Ovary (tissue), 9 donors: ENCODE measurements around the gene CIB1. TPM values are rescaled to one million over a fixed set of nuclear protein-coding genes. Genes with fewer than 3 reads are reported as not detected.

ENCODE experiments used
- DNase-seq, 5 donors: peaks; one replicate each; pipeline ENCODE4 v3.0.0-alpha.2; 2019 to 2020
- H3K27ac ChIP-seq, 2 donors: fragments of 200-600 bp; one replicate each; pipeline versions ENCODE4 v1.5.1 to v1.8.0; 2019 to 2022
- H3K27me3 ChIP-seq: fragments of 200-600 bp; one replicate; pipeline ENCODE4 v1.8.0; 2022
- H3K36me3 ChIP-seq: fragments of 200-600 bp; sonication (generic); one replicate; pipeline ENCODE4 v1.5.1; 2019
- H3K4me1 ChIP-seq: one replicate; pipeline ENCODE4 v1.8.1; 2013; ENCODE audit warnings: mild to moderate bottlenecking, moderate library complexity; ENCODE audit not compliant: insufficient read depth
- H3K4me3 ChIP-seq: fragments of 200-600 bp; sonication (generic); one replicate; pipeline ENCODE4 v1.5.1; 2017
- H3K9me3 ChIP-seq, 2 donors: fragments of 200-600 bp in 1 of 2; sonication (generic) in 1 of 2; one replicate each; pipeline versions ENCODE4 v1.5.1 to v1.8.1; 2013 to 2019; ENCODE audit warnings: mild to moderate bottlenecking in 1 of 2, moderate library complexity in 1 of 2
- EP300 ChIP-seq: sonication (generic); formaldehyde crosslinking; IDR thresholded peaks from one replicate; pipeline ENCODE4 v1.6.1; 2017; ENCODE audit warnings: antibody characterized with exemption
- POLR2A ChIP-seq: fragments of 450-650 bp; IDR thresholded peaks from one replicate; pipeline ENCODE4 v1.6.1; 2017; ENCODE audit warnings: antibody characterized with exemption, mild to moderate bottlenecking, moderate library complexity
- WGBS, 3 donors: extraction: QIAGEN DNeasy Blood & Tissue Kit in 1 of 3; methylation state at CpG; one replicate each; pipeline versions ENCODE4 v1.1.5 to v1.1.7; 2013 to 2017; 5-methylcytosine and 5-hydroxymethylcytosine counted together
- intact Hi-C, 4 donors: fragments of 100-400 bp; cut with DNase I; formaldehyde crosslinking; loops; one replicate each; pipeline versions ENCODE4 v1.11.0 to v1.15.1; 2022 to 2023
- polyA plus RNA-seq, 2 donors: library from polyadenylated mRNA; stranded (reverse); fragments of 200-250 nt in 1 of 2; fragments of 350-450 nt in 1 of 2; fragmentation: Illumina TruSeq in 1 of 2; extraction: RNeasy Lipid Tissue Mini Kit (QIAGEN cat#74804) in 1 of 2; gene quantifications; one replicate each; pipeline ENCODE4 v1.2.3, GENCODE V29; 2013 to 2014
- total RNA-seq, 7 donors: library from RNA; depleted of rRNA in 2 of 7; stranded (reverse); fragments of >200 nt in 2 of 7; fragmentation: NEBNext Ultra II Directional in 3 of 7; extraction: Animal tissue kit (Norgen Biotek cat#: 25700) in 3 of 7; gene quantifications; one replicate each; pipeline versions ENCODE4 v1.1.0 to v1.2.4, GENCODE V29; 2016 to 2023
- TF ChIP-seq, protein P1 (sequence below), 3 donors: fragments of 450-650 bp in 2 of 3; fragments of 200-600 bp in 1 of 3; IDR thresholded peaks; one replicate each; pipeline versions ENCODE4 v1.5.1 to v1.8.0; 2016 to 2022; ENCODE audit warnings: antibody characterized with exemption in 3 of 3, mild to moderate bottlenecking in 1 of 3
- donor health status: DM: no; HTN: no; CAD: no; lungs with moderate emphysema.
- donor health status: DM: no; HTN: no; CAD: no.
- donor health status: Bipolar disorder and iron deficiency.
- donor health status: DM: yes; HTN: yes; CAD: no.
- donor health status: DM: no; HTN: no; CAD: no.
- donor health status: DM: yes; HTN: yes; CAD: no.

CIB1 gene
- total and polyA plus RNA-seq, 9 donors: 18.5 to 68.8 (median 45.0) TPM

DNA sequence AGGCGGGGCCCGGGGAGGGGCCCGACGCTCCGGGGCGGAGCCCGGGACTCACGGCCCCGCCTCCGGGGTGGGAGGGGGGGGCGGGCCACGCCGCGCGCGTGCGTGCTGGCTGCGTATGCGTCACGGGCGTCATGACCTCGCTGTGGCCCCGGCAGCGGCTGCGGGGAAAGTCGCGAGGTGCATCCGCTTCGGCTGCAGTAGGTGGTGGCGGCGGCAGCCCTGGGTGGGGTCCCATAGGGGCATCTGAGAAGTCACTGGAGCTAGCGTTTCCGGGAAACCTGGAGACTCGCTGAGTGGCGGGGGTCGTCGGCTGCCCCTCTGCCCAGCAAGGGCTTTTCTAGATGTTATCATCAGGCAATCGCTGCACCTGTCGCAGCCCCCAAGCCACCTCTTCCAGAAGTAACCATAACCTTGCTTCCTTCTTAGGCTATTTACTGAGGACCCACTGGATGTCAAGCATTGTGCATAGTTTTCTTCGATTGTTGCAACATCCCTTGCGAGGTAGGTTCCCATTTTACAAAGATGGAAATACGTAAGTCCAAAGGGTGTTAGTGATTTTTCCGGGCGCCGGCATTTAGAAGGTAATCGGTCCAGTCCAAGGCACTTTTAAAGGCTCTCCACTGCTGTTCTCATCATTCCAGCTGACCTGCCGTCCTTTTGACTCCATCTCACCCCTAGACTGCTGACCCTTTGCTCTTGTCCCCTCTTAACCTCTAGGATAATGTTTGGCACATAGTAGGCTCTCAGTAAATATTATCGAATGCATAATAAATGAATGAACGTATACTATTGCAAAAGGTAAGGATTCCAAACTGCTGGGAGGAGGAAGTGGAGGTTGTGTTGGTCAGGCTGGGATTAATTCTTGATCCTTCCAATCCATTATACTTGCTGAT is 601 bp upstream of the CIB1 start, which contains the start of gene GDPGP1:
GDPGP1 (plus strand) TSS at position 114 of the 893 bp plus-strand sequence. CDS start 6,700 bp downstream, outside the sequence.
- DNase-seq: no peak
- intact Hi-C loops: loop anchor here in 1 of 4 donors (5.0 kb wide), 1 partner anchor 72 kb away; no protein-coding TSS in a partner anchor
- WGBS, 3 donors: 3 to 9% (median 4%) methylated on average over 28 to 49 of the region's 49 CpGs
- Histone ChIP-seq H3K27ac (peak within 1 kb of the TSS; percentile 74 to 77), H3K36me3 (no peaks in the 10 kb centered on the region), H3K9me3 (no peaks in the 10 kb centered on the region), H3K4me3 (peak within 1 kb of the TSS; percentile 78), H3K27me3 (no peaks in the 10 kb centered on the region), H3K4me1 (peaks cover 4% of the 10 kb centered on the region)
- TF ChIP-seq, protein P1, sequence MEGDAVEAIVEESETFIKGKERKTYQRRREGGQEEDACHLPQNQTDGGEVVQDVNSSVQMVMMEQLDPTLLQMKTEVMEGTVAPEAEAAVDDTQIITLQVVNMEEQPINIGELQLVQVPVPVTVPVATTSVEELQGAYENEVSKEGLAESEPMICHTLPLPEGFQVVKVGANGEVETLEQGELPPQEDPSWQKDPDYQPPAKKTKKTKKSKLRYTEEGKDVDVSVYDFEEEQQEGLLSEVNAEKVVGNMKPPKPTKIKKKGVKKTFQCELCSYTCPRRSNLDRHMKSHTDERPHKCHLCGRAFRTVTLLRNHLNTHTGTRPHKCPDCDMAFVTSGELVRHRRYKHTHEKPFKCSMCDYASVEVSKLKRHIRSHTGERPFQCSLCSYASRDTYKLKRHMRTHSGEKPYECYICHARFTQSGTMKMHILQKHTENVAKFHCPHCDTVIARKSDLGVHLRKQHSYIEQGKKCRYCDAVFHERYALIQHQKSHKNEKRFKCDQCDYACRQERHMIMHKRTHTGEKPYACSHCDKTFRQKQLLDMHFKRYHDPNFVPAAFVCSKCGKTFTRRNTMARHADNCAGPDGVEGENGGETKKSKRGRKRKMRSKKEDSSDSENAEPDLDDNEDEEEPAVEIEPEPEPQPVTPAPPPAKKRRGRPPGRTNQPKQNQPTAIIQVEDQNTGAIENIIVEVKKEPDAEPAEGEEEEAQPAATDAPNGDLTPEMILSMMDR (IDR thresholded peaks at IDR 0.05): no peak
- peak; percentile 34 for TF ChIP-seq POLR2A

DNA sequence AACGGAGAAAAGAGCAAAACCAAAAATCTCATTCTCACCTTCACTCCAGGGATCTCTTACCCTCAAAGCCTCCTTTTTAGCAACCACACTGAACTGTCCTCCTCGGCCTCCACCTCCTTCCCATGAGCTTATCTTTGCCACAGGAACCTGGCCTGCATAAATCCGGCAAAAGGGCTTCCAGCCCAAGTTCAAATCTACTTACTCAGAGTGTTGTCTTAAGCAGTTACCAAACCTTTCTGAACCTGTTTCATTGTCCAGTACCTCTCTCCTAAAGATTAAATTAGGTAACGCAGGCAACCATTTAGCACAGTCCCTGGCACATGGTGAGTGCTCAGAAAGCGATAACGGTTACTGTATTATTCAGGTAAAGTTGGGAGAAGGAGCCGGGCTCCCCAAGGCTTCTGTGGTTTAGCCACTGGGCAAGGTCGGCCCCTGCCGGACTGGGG is 777 bp downstream of the CIB1 start:
- 10 to 11% (median 11%) methylated on average over 9 of the region's 9 CpGs for WGBS, 3 donors
- peak overlapping the region; percentile 47 to 77 for H3K27ac ChIP-seq
- no peaks in the 10 kb centered on the region for H3K9me3 ChIP-seq
- intact Hi-C loops: loop anchor here in 1 of 4 donors (5.0 kb wide), 1 partner anchor 71 kb away; no protein-coding TSS in a partner anchor
- H3K4me3 ChIP-seq: peak overlapping the region; percentile 66
- peaks cover 4% of the 10 kb centered on the region for H3K4me1 ChIP-seq
- no peaks in the 10 kb centered on the region for H3K27me3 ChIP-seq
- no peak for TF ChIP-seq EP300
- TF ChIP-seq, protein P1 (IDR thresholded peaks at IDR 0.05): peak in 2 of 3 donors; percentile 15 to 51
- DNase-seq: no peak
- no peaks in the 10 kb centered on the region for H3K36me3 ChIP-seq

DNA sequence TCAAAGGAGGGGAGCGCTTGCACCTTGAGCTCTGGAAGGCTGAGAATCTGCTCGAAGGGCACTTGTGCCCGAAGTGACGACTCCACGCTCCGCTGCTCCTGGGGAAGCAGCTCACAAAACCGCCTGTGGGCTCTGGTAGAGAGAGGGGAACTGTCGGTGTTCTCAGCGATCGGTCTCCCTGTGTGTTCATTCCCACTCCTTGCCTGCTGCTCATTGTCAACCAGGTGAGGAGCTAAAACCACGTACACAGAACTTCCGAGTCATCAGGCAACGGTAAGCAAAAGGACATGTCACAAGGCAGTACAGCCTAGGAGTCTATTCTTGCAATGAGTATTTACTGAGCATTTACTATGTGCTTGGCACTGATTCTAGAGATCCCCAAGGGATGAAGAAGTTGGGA is 1.5 kb downstream of the CIB1 start:
- TF ChIP-seq, protein P1 (IDR thresholded peaks at IDR 0.05): no peak
- no peak for TF ChIP-seq EP300
- TF ChIP-seq POLR2A: no peak
- no peak for DNase-seq
- WGBS, 3 donors: 85 to 91% (median 87%) methylated on average over 13 of the region's 13 CpGs
- Histone ChIP-seq H3K4me1 (peaks cover 4% of the 10 kb centered on the region), H3K4me3 (no peak overlapping the region), H3K27me3 (no peaks in the 10 kb centered on the region), H3K27ac (no peak overlapping the region), H3K9me3 (no peaks in the 10 kb centered on the region), H3K36me3 (no peaks in the 10 kb centered on the region)
- intact Hi-C loops: loop anchor here in 1 of 4 donors (5.0 kb wide), 1 partner anchor 70 kb away; no protein-coding TSS in a partner anchor

DNA sequence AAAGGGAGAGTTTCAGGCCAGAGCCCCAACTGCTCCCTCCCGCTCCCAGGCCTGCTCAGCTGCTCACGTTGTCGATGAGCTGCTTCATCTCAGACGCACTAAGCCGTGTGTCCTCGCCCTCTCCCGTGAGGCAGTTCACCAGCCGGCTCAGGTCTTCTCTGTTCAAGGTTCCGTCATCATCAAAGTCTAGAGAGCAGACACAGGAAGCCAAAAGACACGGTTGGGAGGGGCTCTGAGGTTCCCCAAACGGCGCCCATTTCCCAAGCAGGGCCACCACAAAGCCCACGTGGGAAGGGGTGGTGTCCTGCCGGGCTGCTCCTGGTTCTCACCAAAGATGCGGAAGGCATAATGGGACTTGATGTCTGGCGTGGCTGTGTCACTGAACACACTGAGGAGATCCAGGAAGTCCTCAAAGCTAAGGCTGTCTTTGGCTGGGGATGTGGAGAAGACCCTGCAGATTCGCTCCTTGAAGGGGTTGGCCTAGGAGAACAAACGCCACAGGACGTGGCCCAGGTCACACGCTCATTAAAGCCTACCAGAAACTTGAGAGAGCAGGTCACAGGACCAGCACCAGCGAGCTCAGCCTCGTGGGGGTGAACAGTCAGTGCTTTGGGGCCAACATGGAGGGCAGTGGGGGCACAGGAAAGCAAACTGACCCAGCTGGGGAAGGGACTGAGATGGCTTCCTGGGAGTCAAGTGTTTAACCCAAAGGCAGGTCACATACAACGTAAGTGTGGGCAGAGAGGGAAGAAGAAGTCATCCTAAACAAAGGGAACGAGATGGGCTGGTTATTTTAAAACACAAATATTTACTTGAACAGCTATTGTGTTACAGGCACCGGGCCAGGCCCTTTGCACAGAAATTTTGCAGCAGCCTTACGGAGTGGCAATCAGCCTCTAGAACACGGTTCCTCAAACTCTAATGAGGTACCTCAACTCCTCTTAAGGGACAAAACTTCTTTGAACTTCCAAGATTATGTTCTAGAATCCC is 2.4 kb downstream of the CIB1 start:
- no peaks in the 10 kb centered on the region for H3K27me3 ChIP-seq
- no peak for DNase-seq
- TF ChIP-seq POLR2A (no peak), EP300 (no peak)
- TF ChIP-seq, protein P1 (IDR thresholded peaks at IDR 0.05): no peak
- intact Hi-C loops: loop anchor here in 1 of 4 donors (5.0 kb wide), 1 partner anchor 69 kb away; no protein-coding TSS in a partner anchor
- no peak overlapping the region for H3K27ac ChIP-seq
- H3K4me1 ChIP-seq: peaks cover 4% of the 10 kb centered on the region
- no peak overlapping the region for H3K4me3 ChIP-seq
- H3K9me3 ChIP-seq: no peaks in the 10 kb centered on the region
- 70 to 73% (median 72%) methylated on average over 27 of the region's 27 CpGs for WGBS, 3 donors
- H3K36me3 ChIP-seq: no peaks in the 10 kb centered on the region
